ENCODE data around the gene PAN3. TPM values are rescaled to one million over a fixed set of nuclear protein-coding genes. Genes with fewer than 3 reads are reported as not detected.

Gene PAN3
- total RNA-seq, 1 donor from 2014 or later = 55.9 TPM

GRCh38 chr13:28271056-28271840, 132.9 kb downstream of the PAN3 start:
- H3K4me1 Mint-ChIP-seq (ENCODE audit: low read depth) = no peaks in the 10 kb centered on the region
- H3K9me3 Mint-ChIP-seq (ENCODE audit: low read depth) = no peaks in the 10 kb centered on the region
- DNase-seq (ENCODE audit: low spot score, unreplicated experiment) = no peak
- H3K4me3 Mint-ChIP-seq (ENCODE audit: low read depth) = no peak overlapping the region
- no peak for TF ChIP-seq CTCF (IDR thresholded peaks at IDR 0.05; ENCODE audit: unreplicated experiment)
- no peaks in the 10 kb centered on the region for H3K27me3 Mint-ChIP-seq
- no peak overlapping the region for H3K27ac Mint-ChIP-seq
- H3K36me3 Mint-ChIP-seq (ENCODE audit: insufficient read depth) = peaks cover 12% of the 10 kb centered on the region

GRCh38 chr13:28273919-28274318, 135.6 kb downstream of the PAN3 start:
- H3K4me3 Mint-ChIP-seq (ENCODE audit: low read depth) = no peak overlapping the region
- DNase-seq (ENCODE audit: low spot score, unreplicated experiment) = no peak
- H3K9me3 Mint-ChIP-seq (ENCODE audit: low read depth) = no peaks in the 10 kb centered on the region
- no peak overlapping the region for H3K27ac Mint-ChIP-seq
- no peaks in the 10 kb centered on the region for H3K4me1 Mint-ChIP-seq (ENCODE audit: low read depth)
- TF ChIP-seq CTCF (IDR thresholded peaks at IDR 0.05; ENCODE audit: unreplicated experiment) = no peak
- peaks cover 8% of the 10 kb centered on the region for H3K36me3 Mint-ChIP-seq (ENCODE audit: insufficient read depth)
- no peaks in the 10 kb centered on the region for H3K27me3 Mint-ChIP-seq

- no peak overlapping the region for H3K4me3 Mint-ChIP-seq (ENCODE audit: low read depth)
- H3K27ac Mint-ChIP-seq = no peak overlapping the region
- H3K4me1 Mint-ChIP-seq (ENCODE audit: low read depth) = no peaks in the 10 kb centered on the region
- H3K27me3 Mint-ChIP-seq = no peaks in the 10 kb centered on the region
- no peak for TF ChIP-seq CTCF (IDR thresholded peaks at IDR 0.05; ENCODE audit: unreplicated experiment)
- H3K9me3 Mint-ChIP-seq (ENCODE audit: low read depth) = no peaks in the 10 kb centered on the region
- H3K36me3 Mint-ChIP-seq (ENCODE audit: insufficient read depth) = peaks cover 15% of the 10 kb centered on the region
- no peak for DNase-seq (ENCODE audit: low spot score, unreplicated experiment)
Measured at GRCh38 chr13:28282451-28282850, 144.1 kb downstream of the PAN3 start.

DNA sequence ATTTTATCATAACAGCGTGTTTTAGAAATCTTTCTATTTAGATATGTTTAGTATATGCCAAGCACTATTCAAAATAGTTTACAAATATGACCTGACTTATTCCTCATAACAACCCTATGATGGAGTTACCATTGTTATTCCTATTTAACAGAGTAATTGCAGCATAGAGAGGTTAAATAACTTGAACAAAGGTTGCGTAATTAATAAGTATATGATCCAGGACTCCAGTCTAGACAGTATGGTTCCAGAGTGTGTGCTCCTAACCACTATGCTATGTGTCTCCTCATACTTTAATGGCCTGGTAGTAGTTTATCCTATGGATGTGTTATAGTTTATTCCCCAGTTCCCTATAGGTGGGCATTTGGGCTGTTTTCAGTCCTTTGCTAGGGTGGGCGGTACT, 145.3 kb downstream of the PAN3 start:
- H3K4me3 Mint-ChIP-seq (ENCODE audit: low read depth) = no peak overlapping the region
- no peaks in the 10 kb centered on the region for H3K9me3 Mint-ChIP-seq (ENCODE audit: low read depth)
- H3K36me3 Mint-ChIP-seq (ENCODE audit: insufficient read depth) = peaks cover 23% of the 10 kb centered on the region
- no peaks in the 10 kb centered on the region for H3K4me1 Mint-ChIP-seq (ENCODE audit: low read depth)
- no peaks in the 10 kb centered on the region for H3K27me3 Mint-ChIP-seq
- no peak for TF ChIP-seq CTCF (IDR thresholded peaks at IDR 0.05; ENCODE audit: unreplicated experiment)
- DNase-seq (ENCODE audit: low spot score, unreplicated experiment) = no peak
- H3K27ac Mint-ChIP-seq = no peak overlapping the region

DNA sequence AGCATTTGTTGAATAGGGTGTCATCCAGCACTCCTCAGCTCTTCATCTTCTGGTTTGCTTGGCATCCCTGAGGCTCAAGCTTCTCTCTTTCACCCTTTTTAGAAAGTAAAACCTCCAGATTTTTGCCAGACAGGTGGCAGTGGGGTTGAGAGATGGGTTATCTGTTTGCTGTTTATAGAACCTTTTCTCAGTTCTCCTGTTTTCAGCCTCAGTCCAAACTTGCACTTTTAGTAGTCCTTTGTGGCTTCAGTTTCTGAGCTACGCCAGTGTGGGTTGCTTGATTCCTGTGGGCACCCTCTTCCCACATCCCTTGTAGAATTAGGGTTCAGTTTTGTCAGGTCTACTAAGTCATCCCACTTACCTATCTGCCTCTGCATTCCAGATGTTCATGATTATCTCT, 147.9 kb downstream of the PAN3 start:
- TF ChIP-seq CTCF (IDR thresholded peaks at IDR 0.05; ENCODE audit: unreplicated experiment) = no peak
- Mint-ChIP-seq H3K27me3 (no peaks in the 10 kb centered on the region), H3K4me1 (ENCODE audit: low read depth) (no peaks in the 10 kb centered on the region), H3K27ac (no peak overlapping the region), H3K9me3 (ENCODE audit: low read depth) (no peaks in the 10 kb centered on the region), H3K36me3 (ENCODE audit: insufficient read depth) (peaks cover 19% of the 10 kb centered on the region), H3K4me3 (ENCODE audit: low read depth) (no peak overlapping the region)
- no peak for DNase-seq (ENCODE audit: low spot score, unreplicated experiment)

All from progenitor cell of endocrine pancreas (in vitro differentiated cells).